Measurements from ENCODE around the gene IFITM10.

Gene IFITM10

GRCh38 chr11:1750481-1750839 is at the start of gene IFITM10:
Gene IFITM10 (minus strand): TSS chr11:1750595. CDS start chr11:1750442, 153 bp downstream.
- DNase-seq, result no peak

- DNase-seq, result no peak
Observed at GRCh38 chr11:1797391-1798125, 47.2 kb upstream of the IFITM10 start.

GRCh38 chr11:1796413-1797011 is 46.1 kb upstream of the IFITM10 start:
- DNase-seq, result no peak

- DNase-seq, result no peak
Observed at GRCh38 chr11:1793081-1793480, 42.7 kb upstream of the IFITM10 start.

- DNase-seq, result no peak
Observed at GRCh38 chr11:1792461-1792860, 42.1 kb upstream of the IFITM10 start.

GRCh38 chr11:1791912-1792311 is 41.5 kb upstream of the IFITM10 start:
- DNase-seq, result no peak

- DNase-seq, result no peak
Observed at GRCh38 chr11:1786466-1786865, 36.1 kb upstream of the IFITM10 start.

- DNase-seq, result no peak
Observed at GRCh38 chr11:1785749-1786413, 35.5 kb upstream of the IFITM10 start.

GRCh38 chr11:1784761-1785650 is 34.6 kb upstream of the IFITM10 start:
- DNase-seq, result no peak

GRCh38 chr11:1783725-1784529 is 33.5 kb upstream of the IFITM10 start:
- no peak for DNase-seq

GRCh38 chr11:1782831-1783724 is 32.7 kb upstream of the IFITM10 start:
- DNase-seq, result no peak

GRCh38 chr11:1782031-1782590 is 31.7 kb upstream of the IFITM10 start:
- DNase-seq, result no peak

- DNase-seq, result no peak
Observed at GRCh38 chr11:1781593-1781975, 31.2 kb upstream of the IFITM10 start.

GRCh38 chr11:1780700-1781592 is 30.6 kb upstream of the IFITM10 start:
- DNase-seq, result no peak

GRCh38 chr11:1779806-1780699 is 29.7 kb upstream of the IFITM10 start:
- no peak for DNase-seq

GRCh38 chr11:1779034-1779805 is 28.8 kb upstream of the IFITM10 start:
- no peak for DNase-seq

- no peak for DNase-seq
Observed at GRCh38 chr11:1778141-1778911, 27.9 kb upstream of the IFITM10 start.
